Nephron (organoid): Measurements from ENCODE around the gene AFF3.

ENCODE experiments used
- H3K27ac Mint-ChIP-seq, 3 experiments: 2 replicates each; pipeline ENCODE4 v1.8.0; 2020; ENCODE audit warnings: mixed read lengths in 3 of 3, mild to moderate bottlenecking in 2 of 3, moderate library complexity in 1 of 3
- H3K27me3 Mint-ChIP-seq: 2 replicates; pipeline ENCODE4 v1.8.0; 2021; ENCODE audit warnings: low read depth, mild to moderate bottlenecking, moderate library complexity, mixed read lengths
- H3K36me3 Mint-ChIP-seq: 2 replicates; pipeline ENCODE4 v1.8.0; 2020; ENCODE audit warnings: low read depth, mixed read lengths
- H3K4me1 Mint-ChIP-seq: 2 replicates; pipeline ENCODE4 v1.8.0; 2020; ENCODE audit warnings: mixed read lengths
- H3K4me3 Mint-ChIP-seq, 3 experiments: 2 replicates each; pipeline ENCODE4 v1.8.0; 2020; ENCODE audit warnings: mild to moderate bottlenecking in 3 of 3, mixed read lengths in 3 of 3, moderate library complexity in 2 of 3
- H3K9me3 Mint-ChIP-seq: 2 replicates; pipeline ENCODE4 v1.8.0; 2020; ENCODE audit warnings: mixed read lengths
- TF ChIP-seq, protein P1 (sequence below), 3 experiments: fragments of 200-600 bp; sonication (generic); IDR thresholded peaks; one replicate each; pipeline ENCODE4 v1.5.0; 2021; ENCODE audit warnings: antibody characterized with exemption in 3 of 3; ENCODE audit not compliant: unreplicated experiment in 3 of 3

The AFF3 gene

DNA sequence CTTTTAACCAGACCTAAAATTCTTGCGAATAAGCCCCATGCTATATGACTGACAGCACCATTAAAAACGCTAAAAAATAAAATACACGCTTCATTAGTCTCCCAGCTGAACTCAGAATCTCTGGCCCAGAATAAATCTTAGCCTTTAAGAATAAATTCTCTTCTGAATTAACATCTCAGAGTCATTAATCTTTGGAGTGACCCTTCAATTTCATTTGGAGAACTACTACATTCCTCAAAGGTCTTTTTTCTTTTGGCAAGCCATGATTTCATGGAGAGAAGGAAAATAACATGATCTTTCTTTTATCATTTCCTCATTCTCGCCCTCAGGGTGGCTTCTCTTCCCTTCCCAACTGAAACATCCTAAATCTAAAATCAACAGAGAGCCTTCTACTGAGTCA lies 259.0 kb downstream of the AFF3 start:
- H3K4me1 Mint-ChIP-seq = peaks cover 91% of the 10 kb centered on the region
- peak overlapping the region; percentile 6 to 38 (median 24) for H3K4me3 Mint-ChIP-seq
- H3K36me3 Mint-ChIP-seq = no peaks in the 10 kb centered on the region
- H3K27me3 Mint-ChIP-seq = no peaks in the 10 kb centered on the region
- no peaks in the 10 kb centered on the region for H3K9me3 Mint-ChIP-seq
- H3K27ac Mint-ChIP-seq = peak overlapping the region; percentile 87 to 93 (median 89)
- TF ChIP-seq, protein P1, sequence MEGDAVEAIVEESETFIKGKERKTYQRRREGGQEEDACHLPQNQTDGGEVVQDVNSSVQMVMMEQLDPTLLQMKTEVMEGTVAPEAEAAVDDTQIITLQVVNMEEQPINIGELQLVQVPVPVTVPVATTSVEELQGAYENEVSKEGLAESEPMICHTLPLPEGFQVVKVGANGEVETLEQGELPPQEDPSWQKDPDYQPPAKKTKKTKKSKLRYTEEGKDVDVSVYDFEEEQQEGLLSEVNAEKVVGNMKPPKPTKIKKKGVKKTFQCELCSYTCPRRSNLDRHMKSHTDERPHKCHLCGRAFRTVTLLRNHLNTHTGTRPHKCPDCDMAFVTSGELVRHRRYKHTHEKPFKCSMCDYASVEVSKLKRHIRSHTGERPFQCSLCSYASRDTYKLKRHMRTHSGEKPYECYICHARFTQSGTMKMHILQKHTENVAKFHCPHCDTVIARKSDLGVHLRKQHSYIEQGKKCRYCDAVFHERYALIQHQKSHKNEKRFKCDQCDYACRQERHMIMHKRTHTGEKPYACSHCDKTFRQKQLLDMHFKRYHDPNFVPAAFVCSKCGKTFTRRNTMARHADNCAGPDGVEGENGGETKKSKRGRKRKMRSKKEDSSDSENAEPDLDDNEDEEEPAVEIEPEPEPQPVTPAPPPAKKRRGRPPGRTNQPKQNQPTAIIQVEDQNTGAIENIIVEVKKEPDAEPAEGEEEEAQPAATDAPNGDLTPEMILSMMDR (IDR thresholded peaks at IDR 0.05; ENCODE audit: unreplicated experiment in 3 of 3) = no peak

DNA sequence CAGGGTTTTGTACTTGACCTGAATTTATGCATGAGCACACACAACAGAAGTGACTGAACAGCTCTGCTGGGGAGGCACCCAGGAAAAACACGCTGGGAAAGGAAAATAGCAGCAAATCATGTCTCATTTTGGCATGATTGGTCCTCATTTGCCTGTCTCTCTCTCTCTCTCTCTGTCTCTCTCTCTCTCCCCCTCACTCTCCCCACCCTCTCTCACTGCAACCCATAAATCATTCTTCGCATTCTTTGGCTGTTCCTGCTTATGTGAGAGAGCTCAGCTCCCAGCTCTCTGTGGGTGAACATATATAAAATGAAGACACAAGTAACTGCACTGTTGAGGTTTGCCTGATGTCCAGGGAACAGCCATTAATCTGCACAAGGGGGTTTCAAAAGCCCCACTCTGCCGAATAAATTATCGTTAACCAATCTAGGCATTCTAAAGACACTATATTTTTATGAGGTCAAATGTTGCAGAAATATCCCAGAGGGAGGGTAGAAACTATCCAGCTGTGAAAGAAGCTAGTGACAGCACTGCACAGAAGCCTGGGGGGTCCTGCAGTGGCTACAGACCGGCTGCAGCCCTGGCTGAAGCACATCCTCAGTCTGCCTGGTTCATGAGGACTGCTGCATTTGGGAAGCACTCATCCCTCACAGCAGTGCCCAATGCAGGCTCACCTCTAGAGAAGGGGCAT lies 260.3 kb downstream of the AFF3 start:
- Mint-ChIP-seq H3K9me3 (no peaks in the 10 kb centered on the region), H3K27me3 (peaks cover 3% of the 10 kb centered on the region), H3K27ac (peak overlapping the region; percentile 87 to 93 (median 89)), H3K4me1 (peaks cover 85% of the 10 kb centered on the region), H3K4me3 (peak overlapping the region; percentile 7 to 17 (median 13)), H3K36me3 (no peaks in the 10 kb centered on the region)
- TF ChIP-seq, protein P1 (IDR thresholded peaks at IDR 0.05; ENCODE audit: unreplicated experiment in 3 of 3) = no peak

DNA sequence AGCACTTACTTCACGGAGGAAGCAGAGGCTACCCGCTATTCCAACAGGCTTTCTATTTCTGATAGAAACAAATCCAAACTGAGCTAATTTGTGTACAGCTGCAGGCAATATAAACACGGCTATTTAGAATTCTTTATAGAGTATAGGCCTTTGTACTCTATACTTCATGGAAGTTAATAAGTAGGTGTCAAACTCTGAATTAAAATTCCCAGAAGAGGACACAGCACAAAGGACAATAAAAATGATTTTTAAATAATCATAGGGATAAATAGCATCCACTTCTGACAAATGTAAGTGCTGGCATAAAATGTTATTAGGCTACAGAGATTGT lies 261.5 kb downstream of the AFF3 start:
- TF ChIP-seq, protein P1 (IDR thresholded peaks at IDR 0.05; ENCODE audit: unreplicated experiment in 3 of 3) = no peak
- Mint-ChIP-seq H3K27me3 (peaks cover 4% of the 10 kb centered on the region), H3K4me3 (no peak overlapping the region), H3K36me3 (peaks cover 5% of the 10 kb centered on the region), H3K9me3 (no peaks in the 10 kb centered on the region), H3K27ac (peak overlapping the region; percentile 87 to 93 (median 89)), H3K4me1 (peaks cover 85% of the 10 kb centered on the region)

DNA sequence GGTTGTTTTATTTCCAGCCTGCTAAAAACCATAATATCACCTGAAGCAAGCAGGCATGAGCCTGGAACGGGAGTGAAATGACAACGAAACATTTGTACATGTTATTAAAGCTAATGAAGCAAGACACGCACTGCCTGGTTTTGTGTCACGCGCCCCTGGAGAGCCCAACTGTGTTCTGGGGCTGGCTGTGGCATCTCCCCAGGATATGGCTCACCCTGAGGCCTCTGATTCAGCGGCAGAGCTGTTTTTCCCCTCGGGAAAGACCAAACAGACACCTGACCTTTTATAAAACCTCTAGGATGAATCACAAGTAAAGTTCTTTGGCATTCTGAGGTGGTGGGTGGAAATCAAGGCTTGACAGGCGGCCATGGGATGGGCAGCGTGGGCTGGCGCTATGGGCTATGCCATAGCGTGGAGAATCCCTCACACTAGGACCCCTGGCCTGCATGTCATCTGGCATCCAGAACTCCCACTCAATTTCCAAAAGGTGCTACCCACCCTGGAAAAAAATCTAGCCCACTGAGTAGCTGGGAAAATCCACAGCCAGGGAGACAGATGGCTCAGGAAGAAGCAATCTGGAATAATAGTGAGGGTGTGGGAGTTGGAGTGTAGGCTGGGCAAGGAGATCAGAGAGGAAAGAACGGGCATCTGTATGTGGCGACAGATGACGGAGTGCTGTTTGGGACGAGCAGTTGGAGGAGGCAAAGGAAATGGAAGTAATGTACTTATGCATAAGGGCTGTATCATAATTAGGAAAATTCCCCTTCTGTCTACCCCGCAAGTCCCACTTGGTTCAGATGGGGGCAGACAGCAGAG lies 262.0 kb downstream of the AFF3 start:
- H3K27ac Mint-ChIP-seq = peak overlapping the region; percentile 87 to 93 (median 89)
- H3K9me3 Mint-ChIP-seq = no peaks in the 10 kb centered on the region
- TF ChIP-seq, protein P1 (IDR thresholded peaks at IDR 0.05; ENCODE audit: unreplicated experiment in 3 of 3) = no peak
- peaks cover 4% of the 10 kb centered on the region for H3K27me3 Mint-ChIP-seq
- H3K4me1 Mint-ChIP-seq = peaks cover 84% of the 10 kb centered on the region
- peak overlapping the region; percentile 27 to 35 (median 30) for H3K4me3 Mint-ChIP-seq
- H3K36me3 Mint-ChIP-seq = peaks cover 5% of the 10 kb centered on the region

DNA sequence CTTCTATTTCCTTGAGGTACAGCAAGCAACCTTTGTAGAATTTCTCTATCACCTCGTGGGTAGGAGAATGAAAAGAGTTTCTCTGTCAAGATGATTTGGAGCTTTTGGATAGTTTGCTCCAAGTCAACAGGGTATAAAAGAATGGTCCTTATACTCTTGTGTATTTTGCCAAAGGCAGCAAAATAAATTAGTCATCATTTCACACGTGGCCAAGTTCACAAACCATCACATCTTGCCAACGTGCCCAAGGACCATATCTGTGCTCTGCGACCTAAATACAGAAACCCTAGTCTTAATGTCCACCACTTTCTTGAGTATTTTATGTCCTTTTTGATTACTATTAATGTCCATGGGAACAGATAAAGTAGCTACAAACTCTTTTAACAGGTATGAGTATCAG lies 262.9 kb downstream of the AFF3 start:
- TF ChIP-seq, protein P1 (IDR thresholded peaks at IDR 0.05; ENCODE audit: unreplicated experiment in 3 of 3) = no peak
- Mint-ChIP-seq H3K36me3 (peaks cover 5% of the 10 kb centered on the region), H3K4me1 (peaks cover 80% of the 10 kb centered on the region), H3K27ac (peak overlapping the region; percentile 87 to 93 (median 89)), H3K4me3 (no peak overlapping the region), H3K27me3 (peaks cover 4% of the 10 kb centered on the region), H3K9me3 (no peaks in the 10 kb centered on the region)
